Omental fat pad (tissue), 4 donors: ENCODE results near the gene WSB2. TPM values are rescaled to one million over a fixed set of nuclear protein-coding genes. Genes with fewer than 3 reads are reported as not detected.

Source experiments
- ATAC-seq: fragments of 150-250 bp; one replicate; pipeline ENCODE4 v1.9.1; 2016; ENCODE audit warnings: mild to moderate bottlenecking, moderate library complexity; ENCODE audit not compliant: low FRiP score
- DNase-seq: peaks from one replicate; pipeline ENCODE4 v3.0.0-alpha.2; 2019; ENCODE audit warnings: low spot score
- total RNA-seq, 4 donors: library from RNA; depleted of rRNA; stranded (reverse); fragments of >200 nt; gene quantifications; one replicate each; pipeline ENCODE4 v1.1.0, GENCODE V29; 2016
- TF ChIP-seq, protein P1 (sequence below), 3 donors: fragments of 450-650 bp; IDR thresholded peaks; one replicate each; pipeline ENCODE4 v1.5.1; 2016 to 2017; ENCODE audit warnings: antibody characterized with exemption in 3 of 3, mild to moderate bottlenecking in 3 of 3, moderate library complexity in 2 of 3

Gene WSB2
- total RNA-seq, 4 donors from 2014 or later: 41.1 to 87.8 (median 65.3) TPM

DNA sequence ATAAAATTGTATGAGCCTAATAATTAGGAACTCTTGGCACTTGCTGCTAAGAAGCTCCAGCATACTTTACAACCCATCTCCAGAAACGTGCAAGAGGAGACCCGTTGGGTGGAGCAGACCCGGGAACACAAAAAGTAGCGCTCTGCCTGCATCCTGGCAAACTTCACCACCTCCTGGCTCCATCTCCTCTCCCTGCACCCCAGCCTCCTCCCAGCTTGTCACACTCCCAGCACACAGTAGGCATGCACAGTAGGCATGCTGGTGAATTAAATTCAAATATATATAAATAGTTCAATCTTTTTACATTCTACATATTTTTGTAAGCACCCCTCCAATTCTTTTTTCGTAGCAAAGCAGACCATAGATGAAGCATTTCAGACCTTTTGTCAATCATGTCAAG, 41.6 kb upstream of the WSB2 start:
- TF ChIP-seq, protein P1, sequence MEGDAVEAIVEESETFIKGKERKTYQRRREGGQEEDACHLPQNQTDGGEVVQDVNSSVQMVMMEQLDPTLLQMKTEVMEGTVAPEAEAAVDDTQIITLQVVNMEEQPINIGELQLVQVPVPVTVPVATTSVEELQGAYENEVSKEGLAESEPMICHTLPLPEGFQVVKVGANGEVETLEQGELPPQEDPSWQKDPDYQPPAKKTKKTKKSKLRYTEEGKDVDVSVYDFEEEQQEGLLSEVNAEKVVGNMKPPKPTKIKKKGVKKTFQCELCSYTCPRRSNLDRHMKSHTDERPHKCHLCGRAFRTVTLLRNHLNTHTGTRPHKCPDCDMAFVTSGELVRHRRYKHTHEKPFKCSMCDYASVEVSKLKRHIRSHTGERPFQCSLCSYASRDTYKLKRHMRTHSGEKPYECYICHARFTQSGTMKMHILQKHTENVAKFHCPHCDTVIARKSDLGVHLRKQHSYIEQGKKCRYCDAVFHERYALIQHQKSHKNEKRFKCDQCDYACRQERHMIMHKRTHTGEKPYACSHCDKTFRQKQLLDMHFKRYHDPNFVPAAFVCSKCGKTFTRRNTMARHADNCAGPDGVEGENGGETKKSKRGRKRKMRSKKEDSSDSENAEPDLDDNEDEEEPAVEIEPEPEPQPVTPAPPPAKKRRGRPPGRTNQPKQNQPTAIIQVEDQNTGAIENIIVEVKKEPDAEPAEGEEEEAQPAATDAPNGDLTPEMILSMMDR (IDR thresholded peaks at IDR 0.05): no peak
- no peak for ATAC-seq
- no peak for DNase-seq

DNA sequence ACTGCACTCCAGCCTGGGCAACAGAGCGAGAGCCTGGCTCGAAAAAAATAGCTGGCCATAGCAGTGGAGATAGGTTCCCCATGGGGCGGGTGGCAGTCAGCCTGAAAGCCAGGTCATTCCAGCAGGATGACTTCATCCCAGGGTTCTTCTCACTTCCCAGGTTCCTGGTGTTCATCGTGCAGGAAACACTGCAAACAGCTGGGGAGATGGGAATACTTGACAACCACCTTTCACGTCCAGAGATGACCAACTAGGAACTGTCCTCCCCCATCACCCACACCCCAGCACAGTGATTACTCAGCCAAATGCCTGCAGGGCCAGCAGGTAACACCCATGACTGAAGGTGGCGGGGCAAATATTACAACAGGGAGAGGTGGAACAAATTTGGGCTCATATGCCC, 41.1 kb upstream of the WSB2 start:
- ATAC-seq (no peak), DNase-seq (no peak)
- TF ChIP-seq, protein P1 (IDR thresholded peaks at IDR 0.05): no peak

DNA sequence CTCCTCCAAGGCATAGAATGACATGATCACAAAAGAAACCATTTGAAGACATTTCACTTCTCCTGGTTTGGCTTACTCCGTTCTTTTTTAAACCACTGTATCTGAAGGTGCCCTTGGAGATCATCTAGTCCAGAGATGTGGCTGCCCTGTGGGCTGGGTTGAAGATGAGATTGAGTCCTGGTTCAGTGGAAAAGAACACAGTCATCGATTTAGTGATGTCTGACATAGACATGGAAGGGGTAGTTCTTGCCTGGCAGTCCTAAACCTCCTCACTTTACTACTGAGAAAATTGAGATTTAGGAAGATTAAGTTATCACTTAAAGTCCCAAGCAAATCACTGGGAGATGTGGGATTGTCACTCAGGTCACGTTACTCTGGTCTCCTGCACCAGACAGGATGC, 40.1 kb upstream of the WSB2 start:
- DNase-seq: no peak
- TF ChIP-seq, protein P1 (IDR thresholded peaks at IDR 0.05): no peak
- no peak for ATAC-seq

DNA sequence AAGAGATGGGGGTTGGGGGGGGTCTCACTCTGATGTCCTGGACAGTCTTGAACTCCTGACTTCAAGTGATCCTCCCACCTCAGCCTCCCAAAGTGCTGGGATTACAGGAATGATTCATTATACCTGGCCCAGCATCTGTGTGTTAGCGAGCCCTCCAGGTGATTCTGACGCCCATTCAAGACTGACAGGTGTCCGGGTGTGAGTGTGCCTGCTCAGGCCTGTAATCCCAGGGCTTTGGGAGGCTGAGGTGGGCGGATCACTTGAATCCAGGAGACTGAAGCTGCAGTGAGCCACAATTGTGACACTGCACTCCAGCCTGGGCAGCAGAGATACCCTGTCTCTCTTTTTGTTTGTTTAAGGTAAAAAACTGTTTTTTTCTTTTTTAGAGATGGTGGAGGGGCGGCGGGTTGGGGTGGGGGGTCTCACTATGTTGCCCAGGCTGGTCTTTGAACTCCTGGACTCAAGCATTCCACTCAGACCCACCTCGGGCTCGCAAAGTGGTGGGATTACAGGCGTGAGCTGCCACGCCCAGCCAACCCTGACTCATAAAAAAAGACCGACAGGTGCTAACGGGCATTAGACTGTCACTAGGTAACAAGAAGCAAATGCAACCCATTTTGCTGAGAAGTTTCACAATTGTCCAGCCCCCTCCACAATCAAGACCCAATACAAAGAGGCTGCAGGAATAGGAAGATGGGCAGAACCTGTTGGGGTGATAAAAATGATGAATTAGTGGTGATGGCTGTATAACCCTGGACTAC, 38.1 kb upstream of the WSB2 start:
- TF ChIP-seq, protein P1 (IDR thresholded peaks at IDR 0.05): no peak
- ATAC-seq (no peak), DNase-seq (no peak)

DNA sequence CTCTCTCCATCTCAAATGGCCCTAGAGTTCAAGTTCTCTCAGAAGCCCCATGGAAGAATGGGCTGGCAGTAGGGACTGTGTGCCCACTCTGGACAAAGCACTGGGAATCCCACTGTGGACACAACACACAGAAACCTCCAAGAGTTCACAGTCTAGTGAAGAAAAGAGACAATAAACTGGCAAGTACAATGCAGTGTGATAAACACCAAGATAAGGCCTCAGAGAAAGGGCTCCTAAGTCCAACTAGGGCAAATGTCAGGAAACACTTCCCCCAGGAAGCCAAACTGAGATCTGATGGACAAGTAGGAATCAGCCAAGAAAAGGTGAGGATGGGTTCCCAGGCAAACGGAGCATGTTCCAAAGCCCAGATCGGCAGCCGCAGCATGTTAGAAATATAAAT, 37.4 kb upstream of the WSB2 start:
- TF ChIP-seq, protein P1 (IDR thresholded peaks at IDR 0.05): no peak
- DNase-seq: no peak
- ATAC-seq: no peak

DNA sequence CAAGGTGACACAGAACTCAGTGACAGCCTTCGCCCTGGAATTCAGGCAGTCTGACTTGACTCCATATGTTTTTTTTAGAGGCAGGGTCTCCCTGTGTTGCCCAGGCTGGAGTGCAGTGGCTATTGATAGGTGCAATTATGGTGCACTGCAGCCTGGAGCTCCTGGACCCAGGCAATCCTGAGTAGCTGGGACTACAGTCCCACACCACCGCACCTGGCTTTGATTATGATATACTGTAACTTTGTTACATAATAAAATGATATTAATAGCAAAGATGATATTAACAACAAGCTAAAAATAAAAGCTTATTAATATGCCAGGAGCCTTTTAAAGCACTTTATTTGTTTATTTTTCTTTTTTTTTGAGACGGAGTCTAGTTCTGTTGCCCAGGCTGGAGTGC, 33.1 kb upstream of the WSB2 start:
- TF ChIP-seq, protein P1 (IDR thresholded peaks at IDR 0.05): no peak
- no peak for DNase-seq
- ATAC-seq: no peak

DNA sequence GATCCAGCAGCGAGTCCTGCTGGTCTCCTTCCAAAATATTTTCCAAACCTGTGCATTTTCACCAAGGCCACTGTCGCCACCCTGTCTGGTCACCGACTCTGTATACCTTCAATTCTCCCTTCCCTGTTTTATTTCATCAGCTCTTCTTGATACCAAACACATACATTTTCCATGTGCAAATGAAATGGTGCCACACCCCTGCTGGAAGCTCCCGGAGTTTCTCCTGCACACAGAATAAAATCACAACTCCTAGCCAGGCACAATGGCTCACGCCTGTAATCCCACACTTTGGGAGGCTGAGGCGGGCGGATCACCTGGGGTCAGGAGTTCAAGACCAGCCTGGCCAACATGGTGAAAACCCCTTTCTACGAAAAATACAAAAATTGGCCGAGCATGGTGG, 28.8 kb upstream of the WSB2 start:
- TF ChIP-seq, protein P1 (IDR thresholded peaks at IDR 0.05): no peak
- ATAC-seq: no peak
- DNase-seq: no peak
